GM21576 (cell line): Measurements from ENCODE around the gene SH3BP4.
"Not testable (repeated sequence)": the region's sequence is repeated elsewhere in the genome, so short reads cannot be mapped to it uniquely, and the experiment has no call there.

ENCODE experiments used
- ATAC-seq: cut with Tn5 transposase; IDR thresholded peaks from one replicate; pipeline ENCODE4 v1.9.1; 2021; ENCODE audit warnings: mild to moderate bottlenecking, moderate library complexity; ENCODE audit not compliant: unreplicated experiment

SH3BP4 gene

GRCh38 chr2:235054475-235054874 is 102.7 kb downstream of the SH3BP4 start:
- ATAC-seq: no peak

DNA sequence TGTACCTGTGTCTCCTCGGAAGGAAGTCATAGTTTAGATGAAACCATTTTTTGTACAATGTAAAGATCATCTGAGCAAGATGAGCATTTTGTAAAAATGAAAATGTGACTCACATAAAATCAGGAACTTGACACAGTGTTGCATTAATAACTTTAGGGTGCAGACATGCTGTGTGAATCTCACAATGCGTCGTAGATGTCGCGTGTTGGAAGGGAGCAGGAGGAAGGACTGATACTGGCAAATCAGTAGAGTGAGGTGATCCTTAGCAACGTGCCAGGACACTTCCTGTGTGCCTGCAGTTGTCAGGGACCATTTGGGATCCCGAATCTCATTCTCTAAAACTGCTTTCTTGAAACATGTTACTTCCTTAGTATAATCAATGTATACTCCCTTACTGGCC is 103.1 kb downstream of the SH3BP4 start:
- ATAC-seq: no peak

GRCh38 chr2:235055891-235056516 is 104.2 kb downstream of the SH3BP4 start:
- ATAC-seq: no peak

DNA sequence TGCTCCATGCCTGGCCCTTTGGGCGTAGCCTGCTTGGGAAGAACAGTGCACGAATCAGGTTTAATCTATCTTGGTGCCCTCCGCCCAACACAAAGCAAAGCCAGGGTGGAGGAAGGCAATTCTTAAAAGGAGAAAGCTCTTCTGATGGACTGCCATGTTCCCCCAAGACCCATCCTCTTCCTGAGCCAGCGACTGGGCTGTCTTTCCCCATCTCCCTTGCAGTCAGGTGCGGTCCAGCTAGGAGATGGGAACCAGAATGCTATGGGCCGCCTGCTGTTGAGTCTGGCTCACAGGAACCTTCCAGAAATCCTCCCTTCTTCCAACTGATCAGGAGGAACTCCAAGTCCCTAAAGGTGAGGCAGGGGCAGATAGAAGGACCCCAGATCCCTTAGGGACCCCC is 105.0 kb downstream of the SH3BP4 start:
- ATAC-seq: no peak

- not testable (repeated sequence) for ATAC-seq
Observed at GRCh38 chr2:235057616-235058015, 105.8 kb downstream of the SH3BP4 start.

GRCh38 chr2:235059161-235059560 is 107.3 kb downstream of the SH3BP4 start:
- no peak for ATAC-seq

DNA sequence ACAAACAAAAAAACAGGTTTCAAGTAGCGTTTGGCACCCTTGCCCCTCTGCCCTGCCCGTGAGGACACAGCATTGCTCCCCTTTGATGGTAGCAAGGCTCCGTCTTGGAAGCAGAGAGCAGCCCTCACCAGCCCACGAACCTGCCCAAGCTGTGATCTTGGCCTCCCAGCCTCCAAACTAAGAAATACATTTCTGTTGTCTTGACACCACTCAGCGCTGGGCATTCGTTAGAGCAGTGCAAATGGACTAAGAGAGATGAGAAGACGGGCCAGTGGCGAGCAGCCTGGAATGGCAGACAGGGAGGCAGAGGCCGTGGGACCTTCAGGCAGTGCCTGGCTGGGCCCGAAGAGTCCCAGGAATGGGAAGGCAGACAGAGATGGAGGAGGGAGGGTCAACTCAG is 109.8 kb downstream of the SH3BP4 start:
- ATAC-seq: no peak

- no peak for ATAC-seq
Observed at GRCh38 chr2:235063471-235063961, 111.7 kb downstream of the SH3BP4 start.

GRCh38 chr2:235064976-235065375 is 113.2 kb downstream of the SH3BP4 start:
- no peak for ATAC-seq

- ATAC-seq: no peak
Observed at GRCh38 chr2:235066490-235066889, 114.7 kb downstream of the SH3BP4 start.

- no peak for ATAC-seq
Observed at GRCh38 chr2:235066895-235067294, 115.1 kb downstream of the SH3BP4 start.

- ATAC-seq: no peak
Observed at GRCh38 chr2:235068701-235069100, 116.9 kb downstream of the SH3BP4 start.

- no peak for ATAC-seq
Observed at GRCh38 chr2:235070063-235070706, 118.4 kb downstream of the SH3BP4 start.

DNA sequence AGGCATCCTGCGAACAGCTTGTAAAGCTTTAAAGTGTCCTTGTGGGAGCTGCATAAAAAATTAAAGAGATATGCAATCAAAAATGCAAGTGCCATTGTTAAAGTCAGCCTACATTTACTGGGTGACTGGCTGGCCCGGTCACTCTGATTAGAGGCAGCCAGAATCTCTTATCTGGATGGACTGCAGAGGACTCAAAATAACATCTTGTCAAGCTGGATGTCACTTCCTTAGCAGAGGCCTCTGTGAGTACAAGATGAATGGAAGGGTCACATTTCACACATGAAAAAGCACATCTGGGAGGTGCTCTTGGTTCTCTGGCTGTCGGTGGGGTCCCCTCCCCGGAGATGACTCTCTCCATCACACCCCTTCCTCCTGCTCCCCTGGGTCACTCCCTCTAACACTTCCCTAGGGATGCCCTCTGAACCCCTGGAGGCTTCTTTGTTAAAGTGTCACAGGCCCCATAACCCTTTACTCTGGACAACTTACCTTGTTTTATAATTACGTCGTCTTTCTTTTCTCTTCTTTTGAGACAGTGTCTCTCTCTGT is 122.1 kb downstream of the SH3BP4 start:
- ATAC-seq: no peak

- ATAC-seq: no peak
Observed at GRCh38 chr2:235077046-235077445, 125.2 kb downstream of the SH3BP4 start.

DNA sequence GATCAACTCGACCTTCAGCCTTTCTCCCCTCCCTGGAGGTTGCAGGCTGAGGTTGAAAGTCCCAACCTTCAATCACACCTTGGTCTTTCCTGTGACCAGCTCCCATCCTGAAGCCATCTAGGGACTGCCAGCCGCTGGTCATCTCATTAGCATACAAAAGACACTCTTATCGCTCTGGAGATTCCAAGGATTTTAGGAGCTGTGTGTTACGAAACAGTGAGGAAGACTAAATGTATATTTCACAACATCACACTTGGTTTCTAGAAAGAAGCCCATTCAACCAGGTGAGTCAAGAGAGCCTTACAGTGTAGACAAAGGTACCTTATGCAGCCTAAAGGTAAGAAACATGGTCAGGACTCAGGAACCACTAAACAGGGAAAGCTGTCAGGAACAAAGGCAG is 126.4 kb downstream of the SH3BP4 start:
- no peak for ATAC-seq

- no peak for ATAC-seq
Observed at GRCh38 chr2:235078914-235079472, 127.2 kb downstream of the SH3BP4 start.

GRCh38 chr2:235080101-235080500 is 128.3 kb downstream of the SH3BP4 start:
- no peak for ATAC-seq

DNA sequence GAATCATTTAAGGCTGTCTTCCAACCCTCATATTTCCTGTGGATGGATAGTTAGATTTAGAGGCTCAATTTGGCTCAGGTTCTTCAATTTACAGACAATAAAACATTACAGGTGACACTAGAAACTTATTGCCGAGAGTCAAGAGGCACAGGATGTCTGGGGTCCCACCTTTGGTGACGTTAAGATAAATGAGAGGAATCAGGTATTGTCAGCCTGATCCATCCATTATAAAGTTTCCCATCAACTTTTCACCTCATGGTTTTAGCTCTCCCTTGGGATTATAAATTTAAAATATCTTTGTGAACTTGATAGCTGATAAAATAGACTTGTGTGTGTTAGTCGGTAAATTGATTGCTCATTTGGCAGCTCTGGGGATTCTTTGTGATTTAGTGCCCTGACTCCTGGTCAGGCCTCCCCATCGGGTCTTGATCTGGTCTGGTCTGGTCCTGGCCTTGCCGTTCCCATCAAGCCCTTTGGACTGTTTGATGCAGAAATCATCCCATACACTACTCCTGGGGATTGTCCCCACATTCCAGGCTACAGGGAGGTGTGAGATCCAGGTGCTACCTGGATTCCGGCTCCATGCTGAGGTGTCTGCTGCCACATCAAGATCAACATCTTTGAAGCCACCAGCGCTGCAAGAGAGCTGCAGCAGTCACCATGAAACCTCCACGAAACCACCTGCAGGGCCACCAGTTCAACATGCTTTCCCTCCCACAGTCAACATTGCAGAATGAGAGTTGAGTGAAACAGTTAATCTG is 130.9 kb downstream of the SH3BP4 start:
- no peak for ATAC-seq

DNA sequence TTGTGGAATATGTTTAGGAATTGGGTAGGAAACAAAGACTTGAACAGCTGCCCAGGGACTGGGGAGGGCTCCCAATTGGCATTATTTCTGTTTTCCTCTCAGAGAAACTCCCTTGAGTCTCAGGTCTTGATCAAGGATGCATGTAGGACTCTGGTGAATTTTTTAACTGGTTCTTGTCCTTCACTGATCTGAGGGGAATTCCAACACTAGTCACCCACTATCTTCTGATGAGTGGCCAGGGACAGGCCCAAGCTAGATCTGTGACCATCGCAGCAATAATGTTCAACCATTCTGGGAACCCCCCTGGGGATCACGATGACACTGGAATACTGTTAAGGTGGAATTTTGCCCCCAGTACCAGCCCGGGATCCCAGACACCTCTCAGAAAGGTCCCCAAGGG is 132.0 kb downstream of the SH3BP4 start:
- no peak for ATAC-seq

DNA sequence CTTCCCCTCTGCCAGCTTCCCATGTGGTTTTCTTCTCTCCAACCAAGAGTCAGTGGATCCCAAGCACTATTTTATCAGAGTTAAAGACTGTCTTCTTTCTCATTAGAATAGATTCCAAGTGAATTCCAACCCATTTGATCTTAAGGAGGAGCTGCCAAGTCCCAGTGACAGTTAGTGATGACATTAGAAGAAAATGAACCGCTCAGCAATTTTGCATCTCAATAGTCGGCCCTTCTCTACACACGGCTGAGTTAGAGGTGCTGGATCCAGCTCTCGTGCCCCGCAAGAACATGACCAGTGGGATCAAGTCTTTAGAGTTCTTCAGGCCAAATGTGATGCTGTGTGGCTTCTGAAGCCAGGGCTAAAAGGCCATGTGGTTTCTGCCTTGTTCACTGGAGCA is 132.6 kb downstream of the SH3BP4 start:
- no peak for ATAC-seq
